CD4-positive, alpha-beta T cell (primary cell): Measurements from ENCODE around the gene EHD3. TPM values are rescaled to one million over a fixed set of nuclear protein-coding genes. Genes with fewer than 3 reads are reported as not detected.

Experiments
- ATAC-seq: fragments of 200-7000 bp; cut with Tn5 transposase; one replicate; pipeline ENCODE4 v1.10.0; 2022; ENCODE audit warnings: mild to moderate bottlenecking; ENCODE audit not compliant: poor library complexity
- CTCF ChIA-PET: fragments of 350-600 bp; sonication (Branson Sonifier 250); formaldehyde crosslinking; loops from one replicate; lab custom pipeline; 2021; ENCODE audit warnings: antibody characterized with exemption, inconsistent platforms; lab: Charles Lee
- POLR2A ChIA-PET: fragments of 350-600 bp; sonication (Branson Sonifier 250); formaldehyde crosslinking; loops from one replicate; lab custom pipeline; 2021; ENCODE audit warnings: antibody characterized with exemption, inconsistent platforms; lab: Charles Lee
- DNase-seq, 14 experiments: peaks; one replicate each; pipeline ENCODE4 v3.0.0-alpha.2; 2013 to 2020; ENCODE audit warnings: mixed read lengths in 2 of 14
- H3K27ac ChIP-seq, 2 donors: one replicate each; pipeline versions ENCODE4 v1.5.1 to v1.7.0; 2013; ENCODE audit warnings: low read length in 2 of 2, low read depth in 1 of 2, mild to moderate bottlenecking in 1 of 2
- H3K27me3 ChIP-seq, 2 experiments: 1 replicate in 1 of 2; 2 replicates in 1 of 2; pipeline versions ENCODE4 v1.6.1 to v1.7.0; 2013; ENCODE audit warnings: low read length in 2 of 2, control low read depth in 1 of 2, mild to moderate bottlenecking in 1 of 2, moderate library complexity in 1 of 2; ENCODE audit not compliant: insufficient read depth in 2 of 2, control insufficient read depth in 1 of 2
- H3K36me3 ChIP-seq: one replicate; pipeline ENCODE4 v1.6.1; 2013; ENCODE audit warnings: low read length, control low read depth; ENCODE audit not compliant: insufficient read depth
- H3K4me1 ChIP-seq: one replicate; pipeline ENCODE4 v1.6.1; 2013; ENCODE audit warnings: low read length, control low read depth; ENCODE audit not compliant: insufficient read depth
- H3K4me3 ChIP-seq: one replicate; pipeline ENCODE4 v1.5.1; 2013; ENCODE audit warnings: mild to moderate bottlenecking, low read length, moderate library complexity
- H3K9me3 ChIP-seq, 2 experiments: 1 replicate in 1 of 2; 2 replicates in 1 of 2; pipeline versions ENCODE4 v1.6.1 to v1.7.0; 2013; ENCODE audit warnings: low read length in 2 of 2, mild to moderate bottlenecking in 2 of 2, control low read depth in 1 of 2, moderate library complexity in 1 of 2; ENCODE audit not compliant: control insufficient read depth in 1 of 2, insufficient read depth in 1 of 2
- H3K27ac Mint-ChIP-seq: one replicate; pipeline ENCODE4 v1.8.0; 2020; ENCODE audit warnings: mixed read lengths
- H3K27me3 Mint-ChIP-seq: one replicate; pipeline ENCODE4 v1.8.0; 2021; ENCODE audit warnings: mixed read lengths
- H3K36me3 Mint-ChIP-seq: one replicate; pipeline ENCODE4 v1.8.0; 2021; ENCODE audit warnings: low read depth, mixed read lengths
- H3K4me1 Mint-ChIP-seq: one replicate; pipeline ENCODE4 v1.8.0; 2021; ENCODE audit warnings: low read depth, mixed read lengths
- H3K4me3 Mint-ChIP-seq: one replicate; pipeline ENCODE4 v1.8.0; 2020; ENCODE audit warnings: mild to moderate bottlenecking, mixed read lengths
- H3K9me3 Mint-ChIP-seq: one replicate; pipeline ENCODE4 v1.8.0; 2020; ENCODE audit warnings: mixed read lengths
- CTCF ChIP-seq: fragments of 200-600 bp; IDR thresholded peaks from one replicate; pipeline ENCODE4 v1.8.0; 2022; ENCODE audit warnings: antibody characterized with exemption, mild to moderate bottlenecking
- intact Hi-C, 2 experiments: fragments of 100-400 bp; cut with DNase I in 1 of 2; cut with micrococcal nuclease in 1 of 2; formaldehyde crosslinking; loops; one replicate each; pipeline versions ENCODE4 v1.15.1 to v1.9.0; 2023 to 2025; cut with DNase I, micrococcal nuclease
- total RNA-seq, 174 experiments: library from RNA in 2 of 174; stranded (reverse) in 2 of 174; gene quantifications; one replicate each; pipeline ENCODE4 v1.2.3 and lab custom pipeline; 2021 to 2026

EHD3 gene
- total RNA-seq, 2 experiments from 2014 or later, result 1.4 to 1.7 TPM

- no peak for ATAC-seq
Measured at GRCh38 chr2:31202833-31203232, 31.1 kb upstream of the EHD3 start.

GRCh38 chr2:31203916-31204315, 30.0 kb upstream of the EHD3 start:
- H3K36me3 ChIP-seq, result no peaks in the 10 kb centered on the region
- Mint-ChIP-seq H3K27ac (no peak overlapping the region), H3K9me3 (no peaks in the 10 kb centered on the region), H3K36me3 (no peaks in the 10 kb centered on the region), H3K4me1 (no peaks in the 10 kb centered on the region), H3K4me3 (no peak overlapping the region), H3K27me3 (no peaks in the 10 kb centered on the region)
- H3K27me3 ChIP-seq, result no peaks in the 10 kb centered on the region
- no peak for TF ChIP-seq CTCF
- no peaks in the 10 kb centered on the region for H3K4me1 ChIP-seq
- H3K27ac ChIP-seq, result no peak overlapping the region
- ChIA-PET CTCF (no interaction called here), POLR2A (no interaction called here)
- intact Hi-C loops, result no loop called here
- ATAC-seq, result no peak
- no peaks in the 10 kb centered on the region for H3K9me3 ChIP-seq
- DNase-seq, result no peak
- no peak overlapping the region for H3K4me3 ChIP-seq

More at GRCh38 chr2:31202833-31203232, 31.1 kb upstream of the EHD3 start:
- H3K27ac ChIP-seq, result no peak overlapping the region
- H3K27me3 Mint-ChIP-seq, result no peaks in the 10 kb centered on the region
- no peaks in the 10 kb centered on the region for H3K36me3 Mint-ChIP-seq
- no peaks in the 10 kb centered on the region for H3K27me3 ChIP-seq
- no peaks in the 10 kb centered on the region for H3K9me3 Mint-ChIP-seq
- POLR2A ChIA-PET, result no interaction called here
- no peak for TF ChIP-seq CTCF
- CTCF ChIA-PET, result no interaction called here
- H3K9me3 ChIP-seq, result no peaks in the 10 kb centered on the region
- H3K36me3 ChIP-seq, result no peaks in the 10 kb centered on the region
- H3K4me3 ChIP-seq, result no peak overlapping the region
- intact Hi-C loops, result no loop called here
- no peak overlapping the region for H3K4me3 Mint-ChIP-seq
- no peaks in the 10 kb centered on the region for H3K4me1 ChIP-seq
- H3K27ac Mint-ChIP-seq, result no peak overlapping the region
- H3K4me1 Mint-ChIP-seq, result no peaks in the 10 kb centered on the region
- no peak for DNase-seq

GRCh38 chr2:31204783-31205182, 29.2 kb upstream of the EHD3 start:
- DNase-seq, result no peak
- Histone ChIP-seq H3K9me3 (no peaks in the 10 kb centered on the region), H3K36me3 (no peaks in the 10 kb centered on the region), H3K4me3 (no peak overlapping the region), H3K4me1 (no peaks in the 10 kb centered on the region), H3K27ac (no peak overlapping the region), H3K27me3 (no peaks in the 10 kb centered on the region)
- Mint-ChIP-seq H3K27ac (no peak overlapping the region), H3K27me3 (no peaks in the 10 kb centered on the region), H3K4me1 (no peaks in the 10 kb centered on the region), H3K9me3 (no peaks in the 10 kb centered on the region), H3K36me3 (no peaks in the 10 kb centered on the region), H3K4me3 (no peak overlapping the region)
- no peak for ATAC-seq
- POLR2A ChIA-PET, result no interaction called here
- CTCF ChIA-PET, result no interaction called here
- no peak for TF ChIP-seq CTCF
- intact Hi-C loops, result no loop called here
